PC-3 (cell line): ENCODE data around the gene TNNT2.

Experiments
- CTCF ChIP-seq: fragments of 300-600 bp; sonication (generic); conservative IDR thresholded peaks from 2 replicates; pipeline ENCODE4 v1.5.1; 2017; ENCODE audit warnings: antibody characterized with exemption, low read depth, mild to moderate bottlenecking, low read length
- EZH2 ChIP-seq: fragments of 300-600 bp; sonication (generic); IDR thresholded peaks from one replicate; pipeline ENCODE4 v1.6.1; 2017; ENCODE audit warnings: antibody characterized with exemption, mild to moderate bottlenecking, low read length; ENCODE audit not compliant: unreplicated experiment
- EZH2phosphoT487 ChIP-seq: fragments of 300-600 bp; sonication (generic); IDR thresholded peaks from 2 replicates; pipeline ENCODE4 v1.6.1; 2018; ENCODE audit warnings: mild to moderate bottlenecking, antibody characterized with exemption, low read length, borderline replicate concordance

GRCh38 chr1:201376107-201376463, 1.4 kb downstream of the TNNT2 start:
- TF ChIP-seq CTCF (no peak), EZH2 (no peak), EZH2phosphoT487 (no peak)
